H1 (cell line): ENCODE results near the gene SIGLEC6. TPM values are rescaled to one million over a fixed set of nuclear protein-coding genes. Genes with fewer than 3 reads are reported as not detected.

Experiments
- RXRA ChIP-seq: IDR thresholded peaks from 2 replicates; pipeline ENCODE4 v1.6.1; 2011; ENCODE audit warnings: low read depth, mild to moderate bottlenecking, low read length, moderate library complexity; ENCODE audit not compliant: insufficient read depth
- polyA plus RNA-seq, 7 experiments: library from polyadenylated mRNA; depleted of rRNA in 3 of 7; stranded (reverse) in 5 of 7; unstranded in 2 of 7; fragments of >200 nt in 5 of 7; fragments of 200-250 nt in 2 of 7; gene quantifications; 1 replicate in 5 of 7; 2 replicates in 1 of 7; 4 replicates in 1 of 7; pipeline versions ENCODE4 v1.2.1 to v1.2.3, GENCODE V29; 2011 to 2013; ENCODE audit warnings: missing spikeins in 2 of 7, mixed read lengths in 2 of 7
- total RNA-seq: library from RNA; stranded (reverse); fragmentation: NEBNext Ultra II Directional; extraction: Animal tissue kit (Norgen Biotek cat#: 25700); gene quantifications from 2 replicates; pipeline ENCODE4 v1.2.1, GENCODE V29; 2021

SIGLEC6 gene
- total and polyA plus RNA-seq, 2 of the 8 experiments (the other 6 are each of a cell fraction or from before 2014, with no cell fraction given): 0.05 TPM; not detected in 1

DNA sequence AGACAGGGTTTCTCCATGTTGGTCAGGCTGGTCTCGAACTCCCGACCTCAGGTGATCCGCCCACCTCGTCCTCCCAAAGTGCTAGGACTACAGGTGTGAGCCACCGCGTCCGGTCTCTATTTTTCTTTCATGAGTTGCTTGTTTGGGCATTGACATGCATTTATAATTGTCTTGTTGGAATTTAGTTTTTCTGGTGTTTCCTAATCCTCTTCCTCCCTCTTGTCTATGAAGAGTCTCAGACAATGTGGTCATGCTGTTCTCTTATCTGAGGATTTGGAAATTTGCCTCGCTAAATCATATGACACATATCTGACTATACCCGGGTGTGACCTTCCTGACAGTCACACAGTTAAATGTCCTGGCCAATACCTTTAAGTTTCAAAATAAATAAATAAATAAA lies 60.5 kb downstream of the SIGLEC6 start (continued):
- TF ChIP-seq RXRA: no peak
